ENCODE data around the gene SCYL2. TPM values are rescaled to one million over a fixed set of nuclear protein-coding genes. Genes with fewer than 3 reads are reported as not detected.
"Not testable (repeated sequence)": the region's sequence is repeated elsewhere in the genome, so short reads cannot be mapped to it uniquely, and the experiment has no call there.

SCYL2 gene
- total RNA-seq, 1 donor from 2014 or later = 48.4 TPM

DNA sequence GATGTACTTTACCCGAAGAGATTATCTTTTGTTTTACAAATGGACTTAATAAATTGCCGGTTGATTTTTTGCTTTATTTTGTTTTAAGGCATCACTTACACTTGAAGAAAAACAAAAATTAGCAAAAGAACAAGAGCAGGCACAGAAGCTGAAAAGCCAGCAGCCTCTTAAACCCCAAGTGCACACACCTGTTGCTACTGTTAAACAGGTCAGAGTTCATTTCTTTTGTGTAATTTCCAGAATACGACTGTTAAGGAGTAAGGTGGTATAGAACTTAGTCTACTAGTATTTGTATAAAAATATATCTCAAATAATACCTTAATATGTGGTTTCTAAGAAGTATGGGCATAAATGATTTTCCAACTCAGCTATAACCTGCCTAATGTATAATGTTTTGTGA is 70.3 kb downstream of the SCYL2 start:
- TF ChIP-seq, protein P1, sequence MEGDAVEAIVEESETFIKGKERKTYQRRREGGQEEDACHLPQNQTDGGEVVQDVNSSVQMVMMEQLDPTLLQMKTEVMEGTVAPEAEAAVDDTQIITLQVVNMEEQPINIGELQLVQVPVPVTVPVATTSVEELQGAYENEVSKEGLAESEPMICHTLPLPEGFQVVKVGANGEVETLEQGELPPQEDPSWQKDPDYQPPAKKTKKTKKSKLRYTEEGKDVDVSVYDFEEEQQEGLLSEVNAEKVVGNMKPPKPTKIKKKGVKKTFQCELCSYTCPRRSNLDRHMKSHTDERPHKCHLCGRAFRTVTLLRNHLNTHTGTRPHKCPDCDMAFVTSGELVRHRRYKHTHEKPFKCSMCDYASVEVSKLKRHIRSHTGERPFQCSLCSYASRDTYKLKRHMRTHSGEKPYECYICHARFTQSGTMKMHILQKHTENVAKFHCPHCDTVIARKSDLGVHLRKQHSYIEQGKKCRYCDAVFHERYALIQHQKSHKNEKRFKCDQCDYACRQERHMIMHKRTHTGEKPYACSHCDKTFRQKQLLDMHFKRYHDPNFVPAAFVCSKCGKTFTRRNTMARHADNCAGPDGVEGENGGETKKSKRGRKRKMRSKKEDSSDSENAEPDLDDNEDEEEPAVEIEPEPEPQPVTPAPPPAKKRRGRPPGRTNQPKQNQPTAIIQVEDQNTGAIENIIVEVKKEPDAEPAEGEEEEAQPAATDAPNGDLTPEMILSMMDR (IDR thresholded peaks at IDR 0.05) = no peak
- peaks cover 37% of the 10 kb centered on the region for H3K36me3 Mint-ChIP-seq (ENCODE audit: unreplicated experiment)
- H3K4me3 Mint-ChIP-seq (ENCODE audit: unreplicated experiment) = no peak overlapping the region
- H3K4me1 Mint-ChIP-seq (ENCODE audit: unreplicated experiment) = no peaks in the 10 kb centered on the region
- peaks cover under 1% of the 10 kb centered on the region for H3K9me3 Mint-ChIP-seq (ENCODE audit: unreplicated experiment)
- no peak overlapping the region for H3K27ac Mint-ChIP-seq (ENCODE audit: unreplicated experiment)
- H3K27me3 Mint-ChIP-seq (ENCODE audit: unreplicated experiment) = no peaks in the 10 kb centered on the region
- no peak for DNase-seq (ENCODE audit: extremely low spot score, unreplicated experiment)

DNA sequence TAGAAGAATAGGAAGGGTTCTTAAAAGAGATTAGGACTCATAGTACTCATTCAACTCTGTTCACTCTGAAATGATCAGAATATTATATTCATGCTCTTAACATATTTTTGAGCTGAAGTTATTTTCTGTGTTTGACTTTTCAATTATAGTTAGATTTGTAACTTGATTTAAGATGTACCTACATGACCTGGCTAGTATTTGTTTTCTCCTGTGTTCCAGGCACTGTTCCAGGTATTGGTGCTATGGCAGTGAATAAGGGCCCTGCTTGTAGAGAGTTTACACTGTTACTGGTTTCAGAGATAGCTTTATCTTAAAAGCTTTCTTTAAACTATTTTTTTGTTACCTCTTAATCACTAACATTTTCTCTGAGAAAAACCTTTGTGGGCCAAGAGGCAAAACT is 70.8 kb downstream of the SCYL2 start:
- no peaks in the 10 kb centered on the region for H3K27me3 Mint-ChIP-seq (ENCODE audit: unreplicated experiment)
- TF ChIP-seq, protein P1 (IDR thresholded peaks at IDR 0.05) = no peak
- H3K4me3 Mint-ChIP-seq (ENCODE audit: unreplicated experiment) = no peak overlapping the region
- H3K4me1 Mint-ChIP-seq (ENCODE audit: unreplicated experiment) = no peaks in the 10 kb centered on the region
- H3K27ac Mint-ChIP-seq (ENCODE audit: unreplicated experiment) = no peak overlapping the region
- peaks cover 4% of the 10 kb centered on the region for H3K9me3 Mint-ChIP-seq (ENCODE audit: unreplicated experiment)
- no peak for DNase-seq (ENCODE audit: extremely low spot score, unreplicated experiment)
- peaks cover 38% of the 10 kb centered on the region for H3K36me3 Mint-ChIP-seq (ENCODE audit: unreplicated experiment)

DNA sequence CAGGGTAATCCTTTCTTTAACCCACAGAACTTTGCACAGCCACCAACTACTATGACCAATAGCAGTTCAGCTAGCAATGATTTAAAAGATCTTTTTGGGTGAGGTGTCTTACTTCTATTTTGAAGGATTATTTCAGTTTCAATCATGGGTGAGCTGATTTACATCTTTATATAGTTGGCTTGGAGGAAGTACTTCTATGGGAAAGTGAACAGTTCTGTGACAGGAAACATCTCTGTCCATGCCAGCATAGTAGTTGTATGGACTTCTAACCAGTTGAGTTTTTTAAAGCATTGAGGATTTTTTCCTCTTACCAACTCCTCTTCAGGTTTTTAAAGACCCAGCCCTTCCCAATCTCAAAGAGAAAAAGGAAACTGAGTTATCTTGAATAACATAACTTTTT is 72.1 kb downstream of the SCYL2 start:
- no peak overlapping the region for H3K27ac Mint-ChIP-seq (ENCODE audit: unreplicated experiment)
- TF ChIP-seq, protein P1 (IDR thresholded peaks at IDR 0.05) = no peak
- H3K4me3 Mint-ChIP-seq (ENCODE audit: unreplicated experiment) = no peak overlapping the region
- H3K36me3 Mint-ChIP-seq (ENCODE audit: unreplicated experiment) = peaks cover 36% of the 10 kb centered on the region
- H3K4me1 Mint-ChIP-seq (ENCODE audit: unreplicated experiment) = no peaks in the 10 kb centered on the region
- H3K9me3 Mint-ChIP-seq (ENCODE audit: unreplicated experiment) = peaks cover 4% of the 10 kb centered on the region
- no peak for DNase-seq (ENCODE audit: extremely low spot score, unreplicated experiment)
- H3K27me3 Mint-ChIP-seq (ENCODE audit: unreplicated experiment) = no peaks in the 10 kb centered on the region

DNA sequence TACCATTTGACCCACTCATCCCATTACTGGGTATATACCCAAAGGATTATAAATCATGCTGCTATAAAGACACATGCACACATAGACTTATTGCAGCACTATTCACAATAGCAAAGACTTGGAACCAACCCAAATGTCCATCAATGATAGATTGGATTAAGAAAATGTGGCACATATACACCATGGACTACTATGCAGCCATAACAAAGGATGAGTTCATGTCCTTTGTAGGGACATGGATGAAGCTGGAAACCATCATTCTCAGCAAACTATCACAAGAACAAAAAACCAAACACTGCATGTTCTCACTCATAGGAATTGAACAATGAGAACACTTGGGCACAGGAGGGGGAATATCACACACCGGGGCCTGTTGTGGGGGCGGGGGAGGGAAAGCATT is 75.9 kb downstream of the SCYL2 start:
- H3K27me3 Mint-ChIP-seq (ENCODE audit: unreplicated experiment); DNase-seq (ENCODE audit: extremely low spot score, unreplicated experiment); H3K27ac Mint-ChIP-seq (ENCODE audit: unreplicated experiment); H3K9me3 Mint-ChIP-seq (ENCODE audit: unreplicated experiment); H3K4me1 Mint-ChIP-seq (ENCODE audit: unreplicated experiment); H3K4me3 Mint-ChIP-seq (ENCODE audit: unreplicated experiment): not testable (repeated sequence)
- peaks cover 17% of the 10 kb centered on the region for H3K36me3 Mint-ChIP-seq (ENCODE audit: unreplicated experiment)

DNA sequence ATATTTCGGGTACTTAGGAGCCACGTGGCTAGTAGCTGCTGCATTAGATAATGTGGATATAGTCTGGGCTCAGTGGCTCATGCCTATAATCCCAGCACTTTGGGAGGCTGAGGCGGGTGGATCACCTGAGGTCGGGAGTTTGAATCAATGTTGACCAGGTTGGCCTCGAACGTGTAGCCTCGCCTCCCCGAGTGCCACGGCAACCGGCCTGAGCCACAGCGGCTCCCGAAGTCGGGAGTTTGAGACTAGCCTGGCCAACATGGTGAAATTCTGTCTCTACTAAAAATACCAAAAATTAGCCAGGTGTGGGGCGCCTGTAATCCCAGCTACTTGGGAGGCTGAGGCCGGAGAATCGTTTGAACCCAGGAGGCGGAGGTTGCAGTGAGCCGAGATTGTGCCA is 77.4 kb downstream of the SCYL2 start:
- DNase-seq (ENCODE audit: extremely low spot score, unreplicated experiment); H3K4me3 Mint-ChIP-seq (ENCODE audit: unreplicated experiment); H3K9me3 Mint-ChIP-seq (ENCODE audit: unreplicated experiment); H3K36me3 Mint-ChIP-seq (ENCODE audit: unreplicated experiment); H3K27ac Mint-ChIP-seq (ENCODE audit: unreplicated experiment); H3K4me1 Mint-ChIP-seq (ENCODE audit: unreplicated experiment); H3K27me3 Mint-ChIP-seq (ENCODE audit: unreplicated experiment): not testable (repeated sequence)

DNA sequence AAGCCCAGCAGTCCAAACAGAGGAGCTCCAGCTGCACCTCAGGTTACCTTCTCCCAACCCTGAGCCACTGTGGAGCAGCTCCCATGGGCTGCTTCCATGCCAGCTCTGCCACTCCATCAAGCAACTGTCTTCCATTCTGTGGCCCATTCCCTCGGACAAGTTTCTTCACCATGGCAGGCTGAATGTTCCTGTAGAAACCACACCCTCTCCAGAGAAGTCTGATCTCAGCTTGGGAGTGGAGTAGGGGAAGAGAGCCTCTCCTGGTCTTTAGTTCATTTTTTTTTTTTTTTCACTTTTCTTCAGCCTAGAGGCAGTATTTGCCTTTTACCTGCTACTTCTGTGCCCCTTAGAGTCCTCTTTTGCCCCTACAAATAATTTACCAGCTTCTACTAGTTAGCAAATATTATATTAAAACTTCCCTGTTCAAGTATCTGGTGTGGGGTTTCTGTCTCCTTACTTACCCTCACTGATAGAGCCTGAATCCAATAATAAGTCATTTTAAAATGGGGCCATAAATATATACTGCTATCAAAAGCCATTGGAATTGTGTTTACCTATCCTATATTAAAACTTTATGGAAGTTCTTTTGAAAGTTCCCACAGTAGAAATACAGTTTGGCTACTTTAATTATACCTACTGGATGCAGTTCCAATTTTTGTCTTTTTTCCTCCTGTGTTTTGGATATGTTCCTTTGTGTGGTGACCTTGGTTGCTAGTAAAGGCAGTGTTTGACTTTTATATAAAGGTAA is 78.2 kb downstream of the SCYL2 start:
- peaks cover 4% of the 10 kb centered on the region for H3K9me3 Mint-ChIP-seq (ENCODE audit: unreplicated experiment)
- peaks cover 6% of the 10 kb centered on the region for H3K36me3 Mint-ChIP-seq (ENCODE audit: unreplicated experiment)
- H3K27me3 Mint-ChIP-seq (ENCODE audit: unreplicated experiment) = peaks cover 2% of the 10 kb centered on the region
- DNase-seq (ENCODE audit: extremely low spot score, unreplicated experiment) = no peak
- TF ChIP-seq, protein P1 (IDR thresholded peaks at IDR 0.05) = no peak
- no peaks in the 10 kb centered on the region for H3K4me1 Mint-ChIP-seq (ENCODE audit: unreplicated experiment)
- H3K27ac Mint-ChIP-seq (ENCODE audit: unreplicated experiment) = no peak overlapping the region
- H3K4me3 Mint-ChIP-seq (ENCODE audit: unreplicated experiment) = no peak overlapping the region

All from osteocyte (in vitro differentiated cells).